Suppressor macrophage treated with lipopolysaccharide for 4 hours (primary cell): ENCODE data around the gene NRCAM.
"Not testable (repeated sequence)": the region's sequence is repeated elsewhere in the genome, so short reads cannot be mapped to it uniquely, and the experiment has no call there.

ENCODE experiments used
- DNase-seq: peaks from one replicate; pipeline ENCODE4 v3.0.0-alpha.2; 2020

Gene NRCAM

GRCh38 chr7:108393097-108393496, 63.1 kb downstream of the NRCAM start:
- DNase-seq = not testable (repeated sequence)

DNA sequence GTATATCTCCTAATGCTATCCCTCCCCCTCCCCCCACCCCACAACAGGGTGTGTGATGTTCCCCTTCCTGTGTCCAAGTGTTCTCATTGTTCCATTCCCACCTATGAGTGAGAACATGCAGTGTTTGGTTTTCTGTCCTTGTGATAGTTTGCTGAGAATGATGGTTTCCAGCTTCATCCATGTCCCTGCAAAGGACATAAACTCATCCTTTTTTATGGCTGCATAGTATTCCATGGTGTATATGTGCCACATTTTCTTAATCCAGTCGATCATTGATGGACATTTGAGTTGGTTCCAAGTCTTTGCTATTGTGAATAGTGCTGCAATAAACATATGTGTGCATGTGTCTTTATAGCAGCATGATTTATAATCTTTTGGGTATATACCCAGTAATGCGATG, 68.5 kb downstream of the NRCAM start:
- DNase-seq = not testable (repeated sequence)

DNA sequence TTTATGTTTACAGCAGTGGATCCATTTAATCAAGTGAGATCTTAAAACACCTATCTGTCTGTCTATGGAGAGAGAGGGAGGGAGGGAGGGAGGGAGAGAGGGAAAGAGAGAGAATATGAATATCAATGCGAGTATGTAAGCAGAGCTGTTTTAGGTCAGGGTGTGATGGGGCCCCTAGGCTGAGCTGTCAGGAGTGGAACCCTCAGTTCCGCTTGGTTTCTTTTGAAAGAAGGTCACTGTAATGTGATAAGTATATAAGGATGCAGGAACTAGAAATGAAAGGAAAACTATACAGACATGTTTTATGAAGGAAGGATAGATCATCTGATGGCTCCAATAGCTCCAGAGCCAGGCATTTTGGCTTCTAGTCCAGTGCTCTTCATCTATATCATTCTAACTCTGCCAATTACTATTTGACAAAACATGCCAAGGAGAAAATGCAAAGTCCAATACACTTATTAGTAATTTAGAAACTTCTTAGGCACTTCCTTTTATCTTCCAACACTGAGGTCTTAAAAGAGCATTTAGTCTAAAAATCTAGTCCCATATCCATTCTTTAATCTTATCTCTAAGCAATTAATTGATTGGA, 70.3 kb downstream of the NRCAM start:
- no peak for DNase-seq

DNA sequence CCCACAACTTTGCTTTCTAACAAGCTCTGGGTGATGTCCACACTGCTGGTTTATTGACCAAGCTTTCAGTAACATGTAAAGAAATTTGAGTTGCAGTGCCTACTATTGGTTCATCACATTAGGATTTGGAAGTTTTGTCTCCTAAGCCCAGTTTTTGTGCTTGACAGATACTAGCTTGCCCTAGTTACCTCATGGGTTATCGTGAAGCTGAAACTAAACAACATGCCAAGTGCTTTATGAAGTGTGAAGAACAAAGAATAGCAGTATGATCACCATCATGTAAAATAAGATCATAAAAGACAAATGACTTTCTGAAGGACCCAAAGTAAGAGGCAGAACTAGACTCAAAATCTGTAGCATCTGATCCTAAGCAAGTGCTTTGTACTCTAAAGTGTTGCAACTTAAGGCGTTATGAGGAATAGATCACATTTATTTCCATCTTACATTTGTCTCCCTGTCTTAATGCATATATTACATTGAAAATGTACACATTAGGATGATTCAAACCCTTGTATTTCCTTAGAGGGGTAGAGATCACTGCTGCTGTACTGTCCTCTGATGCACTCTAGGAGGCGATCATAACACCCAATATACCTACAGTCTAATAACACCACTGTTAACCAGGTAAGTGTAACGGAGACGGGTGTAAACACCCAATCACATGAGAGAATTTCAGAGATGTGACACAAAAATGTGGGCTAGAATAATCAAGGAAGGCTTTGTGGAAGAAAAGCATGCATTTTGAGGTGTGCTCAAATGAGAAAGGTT, 71.3 kb downstream of the NRCAM start:
- DNase-seq = no peak

DNA sequence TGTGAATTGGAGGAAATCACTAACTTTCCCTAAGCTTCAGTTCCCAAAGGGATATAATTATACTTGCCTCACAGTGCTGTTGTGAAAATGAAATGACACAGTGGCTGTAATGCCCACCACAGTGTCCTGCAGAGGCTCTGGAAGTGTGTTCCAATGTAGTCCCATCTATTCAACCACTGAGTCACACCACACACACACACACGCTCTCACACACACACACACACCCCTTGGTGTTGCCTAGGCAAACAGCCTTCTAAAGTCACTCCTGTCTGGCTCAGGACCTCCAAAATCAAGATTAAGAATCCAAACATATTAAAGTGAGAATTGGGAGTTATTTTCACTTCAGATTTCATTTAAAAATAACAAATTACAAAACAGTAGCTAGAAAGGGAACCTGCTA, 73.3 kb downstream of the NRCAM start:
- DNase-seq = no peak

GRCh38 chr7:108380517-108380916, 75.7 kb downstream of the NRCAM start:
- no peak for DNase-seq

DNA sequence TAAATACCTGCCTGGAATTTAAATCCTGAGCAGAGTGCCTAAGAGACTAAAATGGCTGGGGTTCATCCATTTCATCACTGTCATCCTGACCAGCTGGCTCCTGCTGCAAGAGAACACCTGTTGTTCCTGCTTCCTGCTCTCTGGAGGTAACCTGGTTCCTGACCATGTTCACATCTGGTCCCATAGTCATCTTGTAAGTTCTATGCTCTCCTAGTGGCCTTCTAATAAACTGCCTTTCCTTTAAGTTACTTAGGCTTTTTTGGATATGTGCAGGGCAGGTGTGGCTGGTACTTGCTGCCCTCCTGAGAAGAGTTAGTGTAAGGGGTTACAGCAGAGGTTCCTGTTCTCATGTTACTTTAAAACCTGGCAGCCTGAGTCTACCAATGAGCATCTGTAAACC, 80.0 kb downstream of the NRCAM start:
- no peak for DNase-seq

DNA sequence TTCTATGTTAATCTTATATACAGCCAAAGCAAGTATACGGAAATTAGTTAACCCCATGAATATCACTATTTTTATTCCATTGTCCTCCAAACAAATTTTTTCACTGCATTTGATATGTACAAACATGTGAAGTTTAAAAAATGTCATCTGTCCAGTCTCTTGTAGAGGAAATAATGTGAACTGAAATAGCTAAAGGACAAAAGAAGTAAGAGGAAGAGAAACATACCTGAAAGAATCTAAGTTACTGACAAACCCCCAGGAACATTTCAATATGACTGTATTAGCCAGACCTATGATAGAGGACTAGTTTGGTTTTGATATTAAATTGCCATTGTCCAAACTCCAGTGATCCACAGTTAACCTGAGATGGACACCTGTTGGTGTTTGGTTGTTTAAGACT, 80.6 kb downstream of the NRCAM start:
- DNase-seq = no peak

DNA sequence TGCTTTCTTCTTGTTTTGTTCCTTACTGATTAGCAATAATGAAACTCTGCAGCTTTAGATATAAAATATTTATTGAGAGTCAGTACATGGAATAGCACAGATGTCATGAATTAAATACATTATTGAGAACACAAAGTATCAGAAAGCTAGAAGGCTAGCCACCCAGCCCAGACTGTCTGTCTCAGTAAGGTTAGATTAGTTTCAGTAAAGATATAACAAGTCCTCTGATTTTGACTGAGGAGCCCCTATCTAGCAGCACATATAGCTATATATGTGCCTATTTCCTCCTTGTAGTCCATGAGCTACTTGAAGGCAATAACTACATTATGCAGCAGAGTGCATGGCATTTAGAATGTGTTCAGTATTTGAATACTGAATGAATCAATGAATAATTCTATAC, 81.3 kb downstream of the NRCAM start:
- DNase-seq = no peak

GRCh38 chr7:108372618-108373017, 83.6 kb downstream of the NRCAM start:
- DNase-seq = no peak

DNA sequence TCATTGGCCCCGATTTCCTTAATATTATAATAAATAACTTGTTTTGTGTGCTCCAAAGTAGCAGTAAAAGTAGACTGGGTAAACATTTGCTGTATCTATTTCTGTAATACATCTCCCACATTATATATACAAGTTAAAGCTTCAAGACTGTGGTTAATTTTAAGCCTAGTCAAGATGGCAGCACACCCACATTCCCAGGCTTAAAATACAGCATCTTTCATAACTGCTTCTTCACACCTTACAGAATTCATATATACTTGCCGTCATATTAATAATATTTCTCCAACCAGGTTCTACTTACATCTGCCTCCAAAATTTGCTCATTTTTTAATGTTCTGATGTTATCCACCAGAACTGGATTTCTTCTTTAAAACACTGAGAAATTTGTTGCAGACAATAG, 85.6 kb downstream of the NRCAM start:
- no peak for DNase-seq

GRCh38 chr7:108368466-108368865, 87.8 kb downstream of the NRCAM start:
- DNase-seq = no peak

DNA sequence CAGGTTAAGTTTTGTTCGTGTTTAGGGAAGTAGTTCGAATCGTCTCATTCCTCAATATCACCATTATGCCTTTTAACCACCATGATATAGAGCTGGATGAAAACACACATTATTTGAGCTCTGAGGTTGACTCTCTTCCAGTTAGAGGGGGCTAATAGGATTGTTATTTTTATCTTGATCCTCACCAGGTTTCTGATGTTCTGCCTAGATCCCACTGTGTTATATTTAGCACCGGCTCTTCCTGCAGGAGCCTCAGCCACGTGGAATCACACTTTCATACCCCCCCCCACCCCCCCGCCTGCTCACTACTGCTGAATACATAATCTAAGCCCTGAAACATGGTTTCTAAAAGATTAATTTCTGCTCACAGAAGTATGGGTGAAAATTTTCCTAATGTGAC, 88.3 kb downstream of the NRCAM start:
- no peak for DNase-seq

GRCh38 chr7:108367314-108367713, 88.9 kb downstream of the NRCAM start:
- no peak for DNase-seq

DNA sequence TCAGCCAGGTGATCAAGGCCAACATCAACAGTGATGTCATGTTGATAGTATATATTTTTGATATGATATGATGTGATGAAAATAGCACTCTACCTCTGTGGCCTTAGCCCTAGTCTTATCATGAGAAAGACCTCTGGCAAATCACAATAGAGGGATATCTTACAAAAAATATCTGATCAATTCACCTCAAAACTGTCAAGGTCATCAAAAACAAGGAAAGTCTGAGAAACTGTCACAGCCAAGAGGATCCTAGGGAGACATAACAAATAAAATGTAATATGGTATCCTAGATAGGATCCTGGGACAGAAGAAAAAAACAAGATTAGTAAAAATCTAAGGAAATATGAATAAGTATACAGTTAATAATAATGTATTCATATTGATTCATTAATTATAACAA, 92.6 kb downstream of the NRCAM start:
- no peak for DNase-seq

DNA sequence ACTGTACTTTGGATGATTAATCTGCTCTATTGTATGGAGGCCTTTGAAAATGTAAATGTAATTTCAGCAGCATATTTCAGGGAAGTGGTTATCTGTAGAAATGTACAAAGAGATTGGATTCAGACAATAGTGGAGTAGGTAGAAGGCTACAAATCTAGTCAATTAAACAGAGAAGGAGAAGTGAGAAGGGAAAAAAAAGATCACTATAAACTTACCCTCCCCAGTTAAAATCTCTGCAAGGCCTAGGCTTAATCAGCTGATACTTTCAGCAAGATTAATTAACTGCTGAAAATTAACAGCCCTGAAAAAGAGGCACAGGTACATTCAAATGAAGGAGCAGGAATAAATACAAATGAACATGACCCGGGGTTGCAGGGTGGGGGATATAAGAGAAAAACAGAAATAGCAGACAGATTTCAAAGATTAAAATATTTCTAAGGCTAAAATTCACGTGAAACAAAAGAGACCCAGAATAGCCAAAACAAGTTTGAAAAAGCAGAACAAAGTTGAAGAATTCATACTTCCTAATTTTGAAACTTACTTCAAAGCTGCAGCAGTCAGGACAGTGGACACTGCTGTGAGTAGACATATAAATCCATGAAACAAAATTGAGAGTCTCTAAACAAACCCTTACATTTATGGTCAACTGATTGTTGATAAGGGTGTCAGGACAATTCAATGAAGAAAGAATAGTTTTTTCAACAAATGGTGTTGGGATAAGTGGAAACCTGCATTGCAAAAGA, 96.0 kb downstream of the NRCAM start:
- DNase-seq = peak; percentile 11

DNA sequence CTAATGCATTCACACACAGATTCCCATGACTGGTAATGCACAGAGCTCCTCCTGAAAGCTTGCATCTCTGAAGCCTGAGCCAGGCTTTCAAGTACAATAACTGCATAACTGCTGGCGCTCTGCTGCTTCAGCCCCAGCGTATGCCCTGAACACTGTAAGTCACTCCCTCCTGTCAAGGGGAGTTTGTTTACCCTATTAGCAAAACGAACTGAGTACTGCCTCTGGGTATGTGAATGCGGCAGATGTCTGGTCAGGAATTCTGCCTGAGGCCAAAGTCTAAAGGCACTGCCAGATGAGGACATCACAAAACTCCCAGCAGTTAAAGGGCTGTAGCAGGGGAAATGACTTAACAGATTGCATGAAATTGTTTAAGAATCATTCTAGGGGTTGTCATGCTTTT, 97.7 kb downstream of the NRCAM start:
- DNase-seq = no peak

DNA sequence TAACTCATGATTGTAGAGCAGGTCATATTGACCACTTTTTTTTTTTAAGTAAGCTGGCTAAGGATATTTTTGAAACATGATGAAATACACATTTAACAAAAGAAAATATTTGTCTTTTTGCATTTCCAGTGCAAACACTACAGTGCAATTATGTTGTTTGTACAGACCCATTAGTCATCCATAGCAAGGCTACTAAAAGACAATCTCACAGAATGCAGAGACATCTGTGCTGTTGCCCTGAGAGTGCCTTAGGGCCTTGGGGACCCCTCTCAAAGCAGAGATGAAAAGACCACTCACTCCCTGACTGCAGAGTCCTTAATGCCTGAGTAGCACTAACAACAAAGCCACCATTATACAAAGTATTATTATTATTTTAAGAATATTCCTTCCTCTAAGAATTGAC, 104.5 kb downstream of the NRCAM start:
- no peak for DNase-seq

- DNase-seq = peak; percentile 8
Measured at GRCh38 chr7:108348913-108349312, 107.3 kb downstream of the NRCAM start.

DNA sequence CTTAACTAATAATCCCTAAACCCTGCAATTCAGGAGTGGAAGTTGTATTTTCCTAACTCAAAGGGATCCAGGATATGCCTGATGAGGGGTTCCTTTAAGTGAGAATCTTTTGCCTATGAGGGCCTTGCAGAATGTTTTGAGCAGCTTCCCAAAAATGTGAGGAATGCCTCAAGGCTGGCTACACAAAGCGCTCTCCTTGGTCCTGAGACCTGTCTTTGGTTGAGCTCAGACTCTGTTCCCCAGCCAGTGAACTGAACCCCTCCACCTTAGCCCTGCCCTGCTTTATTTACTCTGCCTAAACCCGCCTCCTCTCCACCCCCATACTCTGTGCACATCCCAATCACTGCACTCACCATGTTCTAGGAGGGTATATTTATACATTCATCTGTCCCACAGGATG, 108.6 kb downstream of the NRCAM start:
- no peak for DNase-seq

GRCh38 chr7:108345710-108346336, 110.4 kb downstream of the NRCAM start:
- no peak for DNase-seq

- no peak for DNase-seq
Measured at GRCh38 chr7:108340856-108341411, 115.3 kb downstream of the NRCAM start.

DNA sequence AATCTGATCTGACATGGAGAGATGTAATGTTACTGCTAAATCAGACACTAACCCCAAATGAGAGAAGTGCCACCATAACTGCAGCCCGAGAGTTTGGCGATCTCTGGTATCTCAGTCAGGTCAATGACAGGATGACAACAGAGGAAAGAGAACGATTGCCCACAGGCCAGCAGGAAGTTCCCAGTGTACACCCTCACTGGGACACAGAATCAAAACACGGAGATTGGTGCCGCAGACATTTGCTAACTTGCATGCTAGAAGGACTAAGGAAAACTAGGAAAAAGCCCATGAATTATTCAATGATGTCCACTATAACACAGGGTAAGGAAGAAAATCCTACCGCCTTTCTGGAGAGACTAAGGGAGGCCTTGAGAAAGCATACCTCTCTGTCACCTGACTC, 115.8 kb downstream of the NRCAM start:
- DNase-seq = not testable (repeated sequence)
